WERI-Rb-1 (cell line): Measurements from ENCODE around the gene EYS.

Experiments
- DNase-seq: peaks from one replicate; pipeline ENCODE4 v3.0.0-alpha.2; 2020
- H3K27ac ChIP-seq: fragments of 250-450 bp; sonication (Bioruptor Pico); 2 replicates; pipeline ENCODE4 v1.5.1; 2020; ENCODE audit warnings: mild to moderate bottlenecking, moderate library complexity
- H3K27me3 ChIP-seq: fragments of 250-450 bp; sonication (Bioruptor Pico); 2 replicates; pipeline ENCODE4 v1.5.1; 2021; ENCODE audit warnings: mild to moderate bottlenecking, low read depth, moderate library complexity; ENCODE audit not compliant: insufficient read depth, severe bottlenecking
- H3K36me3 ChIP-seq: fragments of 250-450 bp; sonication (Bioruptor Pico); 2 replicates; pipeline ENCODE4 v1.5.1; 2020; ENCODE audit warnings: mild to moderate bottlenecking, moderate library complexity
- H3K4me3 ChIP-seq: 2 replicates; pipeline ENCODE4 v1.5.1; 2011; ENCODE audit warnings: low read depth, mild to moderate bottlenecking, control low read depth, low read length
- H3K9me3 ChIP-seq: fragments of 250-450 bp; sonication (Bioruptor Pico); 2 replicates; pipeline ENCODE4 v1.5.1; 2021; ENCODE audit warnings: mild to moderate bottlenecking, moderate library complexity; ENCODE audit not compliant: severe bottlenecking
- CTCF ChIP-seq: IDR thresholded peaks from 2 replicates; pipeline ENCODE4 v1.5.1; 2011; ENCODE audit warnings: low read depth, mild to moderate bottlenecking, control low read depth, inconsistent platforms, low read length

The EYS gene

GRCh38 chr6:63731930-63732329 is 1975.1 kb downstream of the EYS start:
- Histone ChIP-seq H3K36me3 (no peaks in the 10 kb centered on the region), H3K9me3 (no peaks in the 10 kb centered on the region), H3K27ac (no peak overlapping the region), H3K4me3 (no peak overlapping the region), H3K27me3 (no peaks in the 10 kb centered on the region)
- no peak for TF ChIP-seq CTCF
- DNase-seq, result no peak

GRCh38 chr6:63730311-63730710 is 1976.7 kb downstream of the EYS start:
- no peak overlapping the region for H3K27ac ChIP-seq
- H3K36me3 ChIP-seq, result no peaks in the 10 kb centered on the region
- DNase-seq, result no peak
- no peak overlapping the region for H3K4me3 ChIP-seq
- no peak for TF ChIP-seq CTCF
- no peaks in the 10 kb centered on the region for H3K27me3 ChIP-seq
- H3K9me3 ChIP-seq, result no peaks in the 10 kb centered on the region

- no peak overlapping the region for H3K27ac ChIP-seq
- no peak overlapping the region for H3K4me3 ChIP-seq
- no peaks in the 10 kb centered on the region for H3K9me3 ChIP-seq
- H3K36me3 ChIP-seq, result no peaks in the 10 kb centered on the region
- DNase-seq, result no peak
- H3K27me3 ChIP-seq, result no peaks in the 10 kb centered on the region
- no peak for TF ChIP-seq CTCF
Measured at GRCh38 chr6:63724721-63725120, 1982.3 kb downstream of the EYS start.

- Histone ChIP-seq H3K27ac (no peak overlapping the region), H3K4me3 (no peak overlapping the region), H3K27me3 (no peaks in the 10 kb centered on the region), H3K9me3 (no peaks in the 10 kb centered on the region), H3K36me3 (no peaks in the 10 kb centered on the region)
- no peak for DNase-seq
- TF ChIP-seq CTCF, result no peak
Measured at GRCh38 chr6:63721181-63721580, 1985.8 kb downstream of the EYS start.

GRCh38 chr6:63716169-63716568 is 1990.9 kb downstream of the EYS start:
- H3K9me3 ChIP-seq, result no peaks in the 10 kb centered on the region
- H3K4me3 ChIP-seq, result no peak overlapping the region
- no peak overlapping the region for H3K27ac ChIP-seq
- H3K27me3 ChIP-seq, result no peaks in the 10 kb centered on the region
- H3K36me3 ChIP-seq, result peaks cover 22% of the 10 kb centered on the region
- no peak for TF ChIP-seq CTCF
- no peak for DNase-seq

- H3K27me3 ChIP-seq, result no peaks in the 10 kb centered on the region
- no peaks in the 10 kb centered on the region for H3K9me3 ChIP-seq
- no peak overlapping the region for H3K4me3 ChIP-seq
- H3K36me3 ChIP-seq, result peaks cover 37% of the 10 kb centered on the region
- TF ChIP-seq CTCF, result no peak
- no peak overlapping the region for H3K27ac ChIP-seq
- DNase-seq, result no peak
Measured at GRCh38 chr6:63714091-63714490, 1992.9 kb downstream of the EYS start.
